Colonic mucosa (tissue), 4 donors: Measurements from ENCODE around the gene AFF1. TPM values are rescaled to one million over a fixed set of nuclear protein-coding genes. Genes with fewer than 3 reads are reported as not detected.

Source experiments
- DNase-seq: peaks from one replicate; pipeline ENCODE4 v3.0.0-alpha.2; 2020
- H3K27ac ChIP-seq: fragments of 200-600 bp; one replicate; pipeline ENCODE4 v1.8.0; 2021
- H3K27me3 ChIP-seq: fragments of 200-600 bp; one replicate; pipeline ENCODE4 v1.8.0; 2021
- H3K36me3 ChIP-seq: fragments of 200-600 bp; one replicate; pipeline ENCODE4 v1.8.0; 2021
- H3K4me1 ChIP-seq: fragments of 200-600 bp; one replicate; pipeline ENCODE4 v1.8.0; 2021; ENCODE audit warnings: mild to moderate bottlenecking
- H3K4me3 ChIP-seq: fragments of 200-600 bp; one replicate; pipeline ENCODE4 v1.8.0; 2021
- H3K9ac ChIP-seq, 2 donors: one replicate each; pipeline ENCODE4 v1.7.0; 2013; ENCODE audit warnings: control low read depth in 2 of 2, low read depth in 2 of 2, low read length in 2 of 2
- H3K9me3 ChIP-seq: fragments of 200-600 bp; one replicate; pipeline ENCODE4 v1.8.0; 2021
- intact Hi-C: fragments of 100-400 bp; cut with DNase I; formaldehyde crosslinking; loops from one replicate; pipeline ENCODE4 v1.14.1; 2022
- total RNA-seq, 2 donors: library from RNA; stranded (reverse); fragmentation: NEBNext Ultra II Directional in 1 of 2; extraction: Animal tissue kit (Norgen Biotek cat#: 25700) in 1 of 2; gene quantifications; one replicate each; pipeline ENCODE4 v1.2.1, GENCODE V29; 2021
- TF ChIP-seq, protein P1 (sequence below): fragments of 200-600 bp; IDR thresholded peaks from one replicate; pipeline ENCODE4 v1.8.0; 2022; ENCODE audit warnings: antibody characterized with exemption, mild to moderate bottlenecking
- donor health status: healthy.
- donor health status: DM: no; HTN: no; CAD: no.
- donor health status: DM: no; HTN: no; CAD: no.

Gene AFF1
- total RNA-seq, 2 donors from 2014 or later: 73.5 to 104 TPM

DNA sequence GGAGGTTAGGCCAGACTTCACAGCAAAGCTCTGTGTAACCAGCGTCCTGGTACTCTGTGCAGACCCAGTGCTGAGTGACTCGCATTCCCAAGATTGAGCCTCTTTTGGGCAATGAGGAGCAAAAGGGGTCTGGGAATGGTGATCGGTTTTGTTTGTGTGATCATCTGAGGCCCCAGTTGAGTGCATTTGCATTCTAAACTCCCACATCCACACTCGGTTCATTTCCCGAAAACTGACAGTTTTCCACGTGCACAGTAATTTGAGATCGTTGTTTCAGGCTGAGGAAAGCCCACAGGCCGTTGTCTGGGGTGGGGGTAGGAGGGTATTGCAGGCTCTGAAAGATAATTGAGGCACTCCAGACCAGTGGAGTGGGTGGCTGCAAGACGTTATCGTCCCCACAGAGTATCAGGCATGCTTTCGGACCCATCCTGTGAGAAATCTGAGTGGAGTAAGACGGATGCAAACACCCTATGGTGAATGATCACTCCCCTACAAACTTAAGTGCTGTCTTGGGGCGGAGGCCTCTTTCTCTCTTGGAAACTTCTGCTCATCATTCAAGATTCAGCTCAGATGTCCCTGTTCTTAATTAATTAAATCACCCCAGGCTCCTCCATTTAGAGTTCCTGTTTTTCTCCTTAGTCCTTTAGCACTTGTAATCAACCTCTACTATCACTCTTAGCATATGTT lies 96.1 kb downstream of the AFF1 start:
- H3K9me3 ChIP-seq: no peaks in the 10 kb centered on the region
- intact Hi-C loops: no loop called here
- no peaks in the 10 kb centered on the region for H3K36me3 ChIP-seq
- H3K4me3 ChIP-seq: no peak overlapping the region
- DNase-seq: no peak
- peak overlapping the region in 1 of 2 donors; percentile 3 for H3K9ac ChIP-seq
- TF ChIP-seq, protein P1, sequence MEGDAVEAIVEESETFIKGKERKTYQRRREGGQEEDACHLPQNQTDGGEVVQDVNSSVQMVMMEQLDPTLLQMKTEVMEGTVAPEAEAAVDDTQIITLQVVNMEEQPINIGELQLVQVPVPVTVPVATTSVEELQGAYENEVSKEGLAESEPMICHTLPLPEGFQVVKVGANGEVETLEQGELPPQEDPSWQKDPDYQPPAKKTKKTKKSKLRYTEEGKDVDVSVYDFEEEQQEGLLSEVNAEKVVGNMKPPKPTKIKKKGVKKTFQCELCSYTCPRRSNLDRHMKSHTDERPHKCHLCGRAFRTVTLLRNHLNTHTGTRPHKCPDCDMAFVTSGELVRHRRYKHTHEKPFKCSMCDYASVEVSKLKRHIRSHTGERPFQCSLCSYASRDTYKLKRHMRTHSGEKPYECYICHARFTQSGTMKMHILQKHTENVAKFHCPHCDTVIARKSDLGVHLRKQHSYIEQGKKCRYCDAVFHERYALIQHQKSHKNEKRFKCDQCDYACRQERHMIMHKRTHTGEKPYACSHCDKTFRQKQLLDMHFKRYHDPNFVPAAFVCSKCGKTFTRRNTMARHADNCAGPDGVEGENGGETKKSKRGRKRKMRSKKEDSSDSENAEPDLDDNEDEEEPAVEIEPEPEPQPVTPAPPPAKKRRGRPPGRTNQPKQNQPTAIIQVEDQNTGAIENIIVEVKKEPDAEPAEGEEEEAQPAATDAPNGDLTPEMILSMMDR: no peak
- peak overlapping the region; percentile 57 for H3K27ac ChIP-seq
- peaks cover 33% of the 10 kb centered on the region for H3K4me1 ChIP-seq
- H3K27me3 ChIP-seq: no peaks in the 10 kb centered on the region

- Histone ChIP-seq H3K27me3 (no peaks in the 10 kb centered on the region), H3K36me3 (no peaks in the 10 kb centered on the region), H3K27ac (peak overlapping the region; percentile 57), H3K4me1 (peaks cover 22% of the 10 kb centered on the region), H3K4me3 (no peak overlapping the region), H3K9me3 (no peaks in the 10 kb centered on the region), H3K9ac (peak overlapping the region in 1 of 2 donors; percentile 27)
- TF ChIP-seq, protein P1: no peak
- no peak for DNase-seq
- intact Hi-C loops: no loop called here
These were observed 97.1 kb downstream of the AFF1 start for GRCh38 chr4:87031920-87032319.

DNA sequence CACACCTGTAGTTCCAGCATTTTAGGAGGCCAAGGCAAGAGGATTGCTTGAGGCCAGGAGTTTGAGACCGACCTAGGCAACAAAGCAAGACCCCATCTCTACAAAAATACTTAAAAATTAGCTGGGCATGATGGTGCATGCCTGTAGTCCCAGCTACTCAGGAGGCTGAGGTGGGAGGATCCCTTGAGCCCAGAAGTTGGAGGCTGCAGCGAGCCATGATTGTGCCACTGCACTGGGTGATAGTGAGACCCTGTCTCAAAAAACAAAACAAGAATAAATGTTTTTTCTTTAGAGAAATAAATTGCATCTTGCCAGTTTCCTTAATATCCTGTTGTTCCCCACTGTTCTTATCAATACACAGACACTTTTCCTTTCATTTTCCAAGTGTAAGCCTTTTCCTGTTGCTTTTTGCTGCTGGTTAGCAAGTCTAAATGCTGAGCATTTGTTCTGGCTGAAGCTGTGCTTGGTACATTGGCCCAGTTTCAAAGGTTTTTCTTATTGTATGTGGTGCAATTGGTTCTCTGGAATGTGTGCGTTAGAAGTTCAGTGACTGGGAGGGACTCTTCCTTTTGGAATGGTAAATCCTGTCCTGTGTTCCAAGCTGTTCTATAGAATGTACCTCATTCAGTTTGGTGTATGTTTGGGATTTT lies 98.2 kb downstream of the AFF1 start:
- Histone ChIP-seq H3K9me3 (no peaks in the 10 kb centered on the region), H3K36me3 (no peaks in the 10 kb centered on the region), H3K9ac (peak overlapping the region in 1 of 2 donors; percentile 57), H3K27me3 (no peaks in the 10 kb centered on the region), H3K27ac (peak overlapping the region; percentile 57), H3K4me3 (no peak overlapping the region), H3K4me1 (peaks cover 19% of the 10 kb centered on the region)
- TF ChIP-seq, protein P1: no peak
- intact Hi-C loops: no loop called here
- no peak for DNase-seq

DNA sequence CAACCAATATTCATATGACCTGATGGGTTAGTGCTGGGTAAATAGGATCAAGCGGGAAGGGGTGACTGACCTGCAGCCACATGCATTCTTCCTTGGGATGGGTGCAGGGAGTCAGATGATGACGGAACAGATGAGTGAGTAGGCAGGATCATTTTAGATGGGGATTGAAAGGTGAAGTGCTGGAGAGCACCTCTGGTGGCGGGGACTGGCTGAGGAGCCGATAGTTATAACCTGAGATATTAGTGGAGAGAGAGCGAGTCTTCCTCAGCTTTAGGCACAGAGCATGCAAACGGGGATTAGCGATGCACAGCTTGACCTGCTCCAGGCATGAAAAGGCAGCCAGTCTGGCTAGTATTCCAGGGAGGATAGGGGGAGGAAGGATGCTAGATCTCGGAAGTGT lies 99.1 kb downstream of the AFF1 start:
- Histone ChIP-seq H3K4me3 (no peak overlapping the region), H3K27me3 (no peaks in the 10 kb centered on the region), H3K9me3 (no peaks in the 10 kb centered on the region), H3K9ac (no peak overlapping the region), H3K27ac (no peak overlapping the region), H3K36me3 (no peaks in the 10 kb centered on the region), H3K4me1 (peaks cover 19% of the 10 kb centered on the region)
- intact Hi-C loops: no loop called here
- DNase-seq: no peak
- TF ChIP-seq, protein P1: no peak

- Histone ChIP-seq H3K27me3 (no peaks in the 10 kb centered on the region), H3K9ac (no peak overlapping the region), H3K36me3 (no peaks in the 10 kb centered on the region), H3K4me3 (no peak overlapping the region), H3K4me1 (peaks cover 19% of the 10 kb centered on the region), H3K9me3 (no peaks in the 10 kb centered on the region), H3K27ac (no peak overlapping the region)
- intact Hi-C loops: no loop called here
- DNase-seq: no peak
- TF ChIP-seq, protein P1: no peak
These were observed 99.7 kb downstream of the AFF1 start for GRCh38 chr4:87034527-87034926.
